Stimulated activated CD8-positive, alpha-beta memory T cell treated with anti-CD3 and anti-CD28 coated beads, Interleukin-2, amount 100 ng/mL, for 1 hour (primary cell): ENCODE results near the gene TLR4.

Experiments used
- DNase-seq, 2 donors: peaks; one replicate each; pipeline ENCODE4 v3.0.0-alpha.2; 2020; ENCODE audit warnings: low read depth in 2 of 2

TLR4 gene

DNA sequence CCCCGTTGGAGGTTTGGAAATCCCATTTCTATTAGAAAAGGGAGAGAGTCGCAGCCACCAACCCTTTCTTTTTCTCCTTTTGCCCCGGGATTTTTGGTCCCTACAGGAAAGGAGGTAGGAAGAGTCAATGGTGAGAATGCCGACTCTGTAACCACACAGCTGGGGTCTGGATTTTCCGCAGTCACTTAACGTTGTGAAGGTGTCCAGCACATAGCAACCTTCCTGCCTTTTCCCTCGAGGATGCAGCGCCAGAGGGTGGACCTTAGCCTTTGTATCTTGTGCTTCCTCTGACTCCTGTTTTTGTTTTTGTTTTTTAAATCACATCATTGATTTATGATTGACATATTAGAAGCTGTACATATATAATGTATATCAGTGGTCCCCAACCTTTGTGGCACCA lies 41.4 kb downstream of the TLR4 start:
- no peak for DNase-seq

DNA sequence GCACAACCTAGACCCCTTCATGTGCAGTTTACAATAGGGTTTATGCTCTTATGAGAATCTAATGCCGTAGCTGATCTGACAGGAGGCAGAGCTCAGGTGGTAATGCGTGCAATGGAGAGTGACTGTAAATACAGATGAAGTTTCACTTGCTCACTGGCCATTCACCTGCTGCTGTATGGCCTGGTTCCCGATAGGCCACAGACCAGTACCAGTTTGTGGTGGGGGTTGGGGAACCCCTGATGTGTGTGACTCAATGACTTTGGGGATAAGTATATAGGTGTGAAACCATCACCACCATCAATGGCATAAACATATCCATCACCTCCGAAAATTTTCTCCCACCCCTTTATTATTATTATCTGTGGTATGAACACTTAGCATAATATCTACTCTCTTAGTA lies 42.1 kb downstream of the TLR4 start:
- no peak for DNase-seq

DNA sequence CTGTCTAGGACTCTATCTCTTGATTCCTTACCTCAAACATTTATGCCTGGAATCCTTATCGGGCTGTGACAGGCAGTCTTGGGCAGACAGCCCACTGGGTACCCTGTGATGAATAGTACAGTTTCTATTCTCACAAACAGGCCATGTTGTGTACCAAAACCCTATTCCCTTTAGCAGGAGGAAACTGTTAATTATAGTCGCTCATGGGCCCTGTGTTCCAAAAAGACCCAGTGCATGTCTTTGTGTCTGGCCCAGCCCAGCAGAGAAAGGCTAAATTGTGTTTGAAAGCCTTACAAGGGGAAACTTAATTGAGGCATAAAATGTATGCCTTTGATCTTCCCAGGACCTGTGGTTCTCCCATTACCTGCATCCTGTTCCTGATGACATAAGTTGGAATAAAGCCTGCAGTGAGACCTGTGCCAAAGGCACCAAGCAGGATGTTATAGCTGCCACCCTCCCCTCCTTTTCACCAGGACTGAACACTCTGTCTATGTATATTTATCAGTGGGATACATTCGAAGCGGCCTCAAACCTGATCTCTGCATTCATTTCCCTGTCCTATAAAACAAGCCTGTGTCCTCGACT lies 43.3 kb downstream of the TLR4 start:
- DNase-seq: no peak

DNA sequence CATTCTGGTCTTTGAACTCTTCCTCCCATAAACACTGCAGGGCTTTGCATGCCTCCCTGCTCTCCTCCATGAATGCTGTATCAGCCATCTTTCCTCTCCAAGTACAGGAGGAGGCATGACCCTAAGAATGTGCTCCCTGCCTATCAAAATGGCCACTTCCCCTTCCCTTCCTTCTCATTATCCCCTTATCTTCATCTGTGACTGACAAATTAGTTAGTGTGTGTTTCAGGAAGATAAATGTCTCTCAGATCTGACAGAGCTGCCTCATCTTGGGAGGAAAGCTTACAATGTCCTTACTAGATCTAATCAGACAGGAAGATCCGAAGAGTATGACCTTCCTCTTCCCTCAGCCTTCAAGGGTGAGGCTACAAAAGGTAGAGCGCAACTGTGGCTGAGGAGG lies 46.2 kb downstream of the TLR4 start:
- DNase-seq: no peak

DNA sequence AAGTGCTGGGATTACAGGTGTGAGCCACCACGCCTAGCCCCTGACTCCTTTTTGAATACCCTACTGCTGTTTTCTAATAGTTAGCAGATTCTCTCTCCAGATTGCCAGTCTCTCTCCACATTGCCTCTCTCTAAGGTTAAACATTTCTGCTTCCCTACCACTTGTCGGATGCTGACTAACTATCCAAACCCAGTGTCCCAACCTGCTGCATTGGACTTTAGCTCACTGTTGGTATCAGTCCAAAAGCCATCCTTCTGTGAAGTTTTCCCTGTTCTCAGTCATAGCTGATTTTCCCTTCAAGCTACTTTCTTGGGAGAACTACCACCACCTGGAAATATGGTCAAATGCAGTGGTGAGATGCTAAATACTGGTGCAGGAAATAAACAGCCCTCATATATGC lies 48.7 kb downstream of the TLR4 start:
- DNase-seq: no peak

DNA sequence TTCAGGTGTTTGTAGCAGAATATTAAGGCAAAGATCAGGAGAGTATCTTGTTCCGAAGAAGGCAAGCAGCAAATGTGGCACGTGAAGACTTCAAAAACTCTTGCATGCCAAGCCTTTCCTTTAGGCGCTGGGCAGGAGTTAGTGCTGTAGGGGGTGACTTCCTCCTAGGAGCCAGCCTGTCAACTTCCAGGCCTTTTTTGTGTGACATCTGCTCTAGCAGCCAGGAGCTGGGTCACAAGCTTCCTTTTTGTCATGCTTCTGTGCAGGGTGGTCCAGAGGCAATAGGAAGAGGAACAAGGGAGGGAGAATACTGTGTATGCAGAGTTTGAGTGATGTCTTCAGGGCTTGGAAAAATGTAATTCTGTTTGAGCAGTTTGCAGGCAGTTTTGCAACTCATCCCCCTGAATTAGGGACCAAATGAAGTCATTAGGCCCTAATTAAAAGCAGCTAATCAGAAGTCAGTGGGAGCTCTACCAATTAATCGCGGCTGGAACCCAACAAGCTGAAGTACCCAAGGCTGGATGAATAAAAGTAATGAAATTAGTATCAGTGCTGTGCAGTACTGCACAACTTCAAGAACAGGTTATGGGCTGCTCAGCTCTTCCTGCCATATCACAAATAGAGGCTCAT lies 53.5 kb downstream of the TLR4 start:
- no peak for DNase-seq

DNA sequence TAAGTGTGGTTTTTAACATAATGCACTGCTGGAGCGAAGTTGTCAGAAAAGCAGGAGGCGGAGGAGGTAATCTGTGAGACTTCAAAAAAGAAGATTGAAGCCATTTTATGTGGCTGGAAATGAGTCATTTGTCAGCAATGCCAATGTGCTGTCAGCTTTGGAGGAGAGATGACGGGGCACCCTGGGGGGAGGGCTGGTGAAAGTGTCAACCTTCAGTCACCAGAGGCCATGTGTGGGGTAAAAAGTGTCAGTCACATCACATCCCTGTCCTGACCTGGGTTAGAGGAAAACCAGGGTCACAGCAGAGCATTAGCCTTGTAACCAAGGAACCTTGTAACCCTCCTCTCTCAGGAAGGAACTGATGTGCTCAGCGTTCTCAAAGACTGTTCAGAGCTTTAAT lies 59.1 kb downstream of the TLR4 start:
- DNase-seq: no peak

DNA sequence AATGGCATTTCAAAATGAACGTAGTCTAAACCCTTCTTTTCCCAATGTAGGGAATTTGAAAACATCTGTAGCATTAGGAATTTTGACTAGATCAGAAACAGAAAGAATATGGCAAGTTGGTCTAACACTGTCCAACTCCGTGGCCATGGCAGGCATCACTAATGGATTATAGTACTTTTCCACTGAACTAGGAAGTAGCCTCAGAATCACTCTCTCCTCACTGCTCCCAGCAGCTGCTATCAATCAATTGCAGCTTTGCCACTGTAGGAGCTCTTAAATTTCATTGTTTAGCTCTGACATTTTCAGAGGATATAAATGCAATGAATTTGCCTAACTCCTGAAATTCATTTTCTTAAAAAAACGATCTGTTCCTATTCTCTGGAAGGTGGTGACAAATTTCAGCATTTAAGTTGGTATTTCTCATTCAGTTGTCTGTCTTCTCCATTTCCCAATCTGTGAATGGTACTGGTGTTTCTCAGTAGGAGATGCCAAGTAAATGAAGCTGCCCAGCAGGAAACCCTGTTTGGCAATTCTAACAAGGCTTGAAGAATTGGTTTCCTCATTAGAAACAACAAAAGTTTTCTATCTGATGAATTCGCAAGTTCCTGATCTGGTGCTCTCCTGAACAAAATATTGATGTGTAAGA lies 64.7 kb downstream of the TLR4 start:
- no peak for DNase-seq

DNA sequence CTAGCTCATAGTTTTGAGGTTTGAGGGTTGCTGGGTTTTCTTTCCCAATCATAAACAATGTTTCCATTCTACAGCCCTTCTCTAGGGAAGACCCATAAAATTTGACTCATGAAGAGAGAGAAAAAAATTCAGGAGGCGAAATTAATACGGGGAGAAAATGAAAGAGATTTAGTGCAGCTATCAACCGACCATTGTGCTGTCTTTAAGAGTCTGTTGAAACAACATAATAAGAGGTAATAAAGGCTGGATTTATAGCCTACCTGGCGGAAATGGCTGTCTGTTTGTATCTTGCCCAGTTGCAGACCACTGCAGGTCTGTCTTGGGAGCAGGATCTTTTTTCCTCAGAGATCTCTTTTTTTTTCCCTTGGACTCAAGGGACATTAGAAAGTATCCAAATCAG lies 66.9 kb downstream of the TLR4 start:
- no peak for DNase-seq

DNA sequence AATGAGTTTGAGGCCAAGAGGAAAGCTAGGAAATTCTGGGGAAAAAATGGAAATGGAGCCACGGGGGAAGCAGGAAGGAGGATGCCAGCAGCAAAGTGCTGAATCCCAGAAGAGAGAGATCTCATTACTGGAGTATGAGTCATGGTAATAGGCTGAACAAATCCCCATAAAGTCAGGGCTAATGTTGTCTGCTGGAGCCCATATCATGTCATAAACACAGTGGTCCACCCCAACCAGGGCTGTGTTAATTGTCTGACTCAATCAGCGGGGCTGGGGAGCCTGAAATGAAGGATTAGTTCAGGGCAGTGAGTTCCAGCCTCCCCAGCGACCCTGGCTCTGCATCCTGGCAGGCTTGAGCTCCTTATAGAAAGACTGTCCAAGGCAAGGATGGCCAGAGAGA lies 68.8 kb downstream of the TLR4 start:
- no peak for DNase-seq
